GM12892 (cell line): ENCODE measurements around the gene SPSB1.

Experiments
- POLR2A ChIP-seq: IDR thresholded peaks from 2 replicates; pipeline ENCODE4 v1.6.1; 2011; ENCODE audit warnings: low read depth, low read length, control low read depth
- POLR2AphosphoS5 ChIP-seq: IDR thresholded peaks from 2 replicates; pipeline ENCODE4 v1.6.1; 2011; ENCODE audit warnings: low read depth, low read length, control low read depth
- TAF1 ChIP-seq: IDR thresholded peaks from 2 replicates; pipeline ENCODE4 v1.6.1; 2011; ENCODE audit warnings: low read depth, mild to moderate bottlenecking, control low read depth, low read length, borderline replicate concordance

- TF ChIP-seq POLR2AphosphoS5 (no peak), POLR2A (no peak), TAF1 (no peak)
Observed at GRCh38 chr1:9332513-9333143, 39.9 kb downstream of the SPSB1 start.
